RWPE2 (cell line): Measurements from ENCODE around the gene KRTAP20-2.

Source experiments
- ATAC-seq: fragments of 200-7000 bp; cut with Tn5 transposase; 3 replicates; pipeline ENCODE4 v1.9.1; 2021; ENCODE audit warnings: low read depth
- DNase-seq: peaks from one replicate; pipeline ENCODE4 v3.0.0-alpha.2; 2020; ENCODE audit warnings: low spot score
- H3K27ac ChIP-seq: fragments of 450-650 bp; 2 replicates; pipeline ENCODE4 v1.5.1; 2017; ENCODE audit warnings: mild to moderate bottlenecking; ENCODE audit not compliant: poor library complexity, severe bottlenecking
- H3K27me3 ChIP-seq: fragments of 250-450 bp; sonication (Bioruptor Pico); 2 replicates; pipeline ENCODE4 v1.5.1; 2021; ENCODE audit warnings: mild to moderate bottlenecking, moderate library complexity; ENCODE audit not compliant: insufficient read depth, poor library complexity, severe bottlenecking
- H3K36me3 ChIP-seq: fragments of 250-450 bp; sonication (Bioruptor Pico); 2 replicates; pipeline ENCODE4 v1.5.1; 2020; ENCODE audit warnings: low read depth, mild to moderate bottlenecking, moderate library complexity
- H3K4me1 ChIP-seq: fragments of 250-450 bp; sonication (Bioruptor Pico); 2 replicates; pipeline ENCODE4 v1.5.1; 2021; ENCODE audit warnings: mild to moderate bottlenecking, moderate library complexity; ENCODE audit not compliant: insufficient read depth, poor library complexity, severe bottlenecking
- H3K4me3 ChIP-seq: fragments of 250-450 bp; sonication (Bioruptor Pico); 2 replicates; pipeline ENCODE4 v1.5.1; 2021; ENCODE audit warnings: mild to moderate bottlenecking, moderate library complexity; ENCODE audit not compliant: severe bottlenecking
- H3K9me3 ChIP-seq: fragments of 250-450 bp; sonication (Bioruptor Pico); 2 replicates; pipeline ENCODE4 v1.5.1; 2021; ENCODE audit warnings: mild to moderate bottlenecking, moderate library complexity; ENCODE audit not compliant: severe bottlenecking
- TF ChIP-seq, protein P1 (sequence below): fragments of 450-650 bp; IDR thresholded peaks from one replicate; pipeline ENCODE4 v1.5.1; 2017; ENCODE audit warnings: mild to moderate bottlenecking, moderate library complexity; ENCODE audit not compliant: poor library complexity, severe bottlenecking

KRTAP20-2 gene

DNA sequence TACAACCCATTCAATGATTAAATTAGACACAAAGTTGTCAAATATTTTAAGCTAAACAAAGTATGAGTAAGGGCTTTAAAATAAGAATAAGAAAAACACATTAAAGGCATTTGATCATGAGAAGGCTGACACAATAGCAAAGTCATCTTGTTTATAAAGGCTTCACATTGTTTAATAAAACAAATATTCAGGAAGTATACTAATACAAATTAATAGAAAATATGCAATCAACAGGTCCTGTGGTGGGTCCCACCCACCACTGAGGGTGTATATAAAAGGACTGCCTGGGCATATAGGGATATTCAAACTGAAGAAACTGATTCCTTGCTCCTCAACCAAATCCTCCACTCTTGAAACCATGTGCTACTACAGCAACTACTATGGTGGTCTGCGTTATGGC, at the start of gene KRTAP20-2:
Gene KRTAP20-2, plus strand, starts transcription at position 301 of the 400 bp plus-strand sequence. Its CDS starts 58 bp downstream, at position 359.
- Histone ChIP-seq H3K4me3 (no peak within 1 kb of the TSS), H3K4me1 (no peaks in the 10 kb centered on the region), H3K9me3 (no peaks in the 10 kb centered on the region), H3K36me3 (no peaks in the 10 kb centered on the region), H3K27ac (no peak within 1 kb of the TSS), H3K27me3 (no peaks in the 10 kb centered on the region)
- no peak for ATAC-seq
- TF ChIP-seq, protein P1, sequence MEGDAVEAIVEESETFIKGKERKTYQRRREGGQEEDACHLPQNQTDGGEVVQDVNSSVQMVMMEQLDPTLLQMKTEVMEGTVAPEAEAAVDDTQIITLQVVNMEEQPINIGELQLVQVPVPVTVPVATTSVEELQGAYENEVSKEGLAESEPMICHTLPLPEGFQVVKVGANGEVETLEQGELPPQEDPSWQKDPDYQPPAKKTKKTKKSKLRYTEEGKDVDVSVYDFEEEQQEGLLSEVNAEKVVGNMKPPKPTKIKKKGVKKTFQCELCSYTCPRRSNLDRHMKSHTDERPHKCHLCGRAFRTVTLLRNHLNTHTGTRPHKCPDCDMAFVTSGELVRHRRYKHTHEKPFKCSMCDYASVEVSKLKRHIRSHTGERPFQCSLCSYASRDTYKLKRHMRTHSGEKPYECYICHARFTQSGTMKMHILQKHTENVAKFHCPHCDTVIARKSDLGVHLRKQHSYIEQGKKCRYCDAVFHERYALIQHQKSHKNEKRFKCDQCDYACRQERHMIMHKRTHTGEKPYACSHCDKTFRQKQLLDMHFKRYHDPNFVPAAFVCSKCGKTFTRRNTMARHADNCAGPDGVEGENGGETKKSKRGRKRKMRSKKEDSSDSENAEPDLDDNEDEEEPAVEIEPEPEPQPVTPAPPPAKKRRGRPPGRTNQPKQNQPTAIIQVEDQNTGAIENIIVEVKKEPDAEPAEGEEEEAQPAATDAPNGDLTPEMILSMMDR: no peak
- no peak for DNase-seq

DNA sequence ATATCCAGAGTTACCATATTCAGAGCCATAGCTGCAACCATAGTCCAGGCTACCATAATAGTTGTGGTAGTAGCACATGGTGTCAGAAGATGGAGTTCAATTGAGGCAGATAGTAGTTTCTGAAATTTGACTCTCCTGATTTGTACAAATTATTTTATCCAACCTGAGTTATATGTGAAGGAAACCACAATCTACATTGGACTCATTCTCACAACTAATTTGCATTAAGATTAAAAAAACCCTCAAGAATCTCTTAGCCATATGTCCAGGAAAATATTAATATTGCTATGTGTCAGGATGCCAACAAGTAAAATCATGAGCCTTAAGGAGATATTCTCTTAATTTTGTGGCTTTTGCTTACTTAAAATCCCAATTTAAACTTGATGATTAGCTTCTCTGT, 44.7 kb upstream of the KRTAP20-2 start, which contains the start of gene KRTAP22-2:
Gene KRTAP22-2, minus strand, starts transcription at position 101 of the 400 bp plus-strand sequence.
- H3K4me3 ChIP-seq: no peak within 1 kb of the TSS
- H3K36me3 ChIP-seq: no peaks in the 10 kb centered on the region
- no peaks in the 10 kb centered on the region for H3K4me1 ChIP-seq
- ATAC-seq (no peak), DNase-seq (no peak)
- TF ChIP-seq, protein P1: no peak
- no peaks in the 10 kb centered on the region for H3K9me3 ChIP-seq
- peaks cover 4% of the 10 kb centered on the region for H3K27me3 ChIP-seq
- H3K27ac ChIP-seq: no peak within 1 kb of the TSS

DNA sequence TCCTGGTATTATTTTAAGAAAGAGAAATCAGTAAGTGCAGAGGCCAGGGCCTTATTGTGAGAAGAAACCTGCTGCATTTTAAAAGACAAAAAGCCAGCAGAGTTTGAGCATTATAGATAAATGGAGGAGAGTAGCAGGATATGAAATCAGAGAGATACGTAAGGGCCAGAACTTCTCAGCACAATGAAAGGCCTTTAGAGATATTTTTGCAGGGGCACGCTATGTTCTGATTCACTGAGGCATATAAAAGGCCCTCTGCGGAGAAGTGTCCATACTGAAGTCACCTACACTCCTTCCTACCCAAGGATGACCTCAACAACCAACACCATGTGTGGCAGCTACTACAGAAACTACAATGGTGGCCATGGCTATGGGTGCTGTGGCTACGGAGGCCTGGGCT, 42.9 kb upstream of the KRTAP20-2 start, which contains the start of gene KRTAP6-3:
Gene KRTAP6-3, plus strand, starts transcription at position 301 of the 400 bp plus-strand sequence. Its CDS starts 6 bp downstream, at position 307.
- Histone ChIP-seq H3K27me3 (no peaks in the 10 kb centered on the region), H3K9me3 (no peaks in the 10 kb centered on the region), H3K4me1 (no peaks in the 10 kb centered on the region), H3K4me3 (no peak within 1 kb of the TSS), H3K27ac (no peak within 1 kb of the TSS), H3K36me3 (no peaks in the 10 kb centered on the region)
- ATAC-seq (no peak), DNase-seq (no peak)
- TF ChIP-seq, protein P1: no peak

DNA sequence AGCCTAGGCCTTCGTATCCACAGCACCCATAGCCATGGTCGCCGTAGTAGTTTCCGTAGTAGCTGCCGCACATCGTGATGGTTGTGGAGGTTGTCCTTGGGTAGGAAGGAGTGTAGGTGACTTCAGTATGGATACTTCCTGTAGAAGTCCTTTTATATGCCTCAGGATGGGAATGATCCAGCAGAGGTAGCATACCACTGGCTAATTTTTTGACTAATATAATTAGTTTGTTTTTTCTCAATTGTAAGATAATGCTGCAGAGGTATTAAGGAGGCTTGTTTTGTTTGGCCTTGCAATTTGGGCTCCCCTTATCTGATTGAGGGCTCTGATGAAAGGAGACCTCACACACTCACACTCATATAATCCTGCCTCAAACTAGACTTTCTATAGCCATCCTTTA, 36.2 kb upstream of the KRTAP20-2 start, which contains the start of gene KRTAP6-2:
Gene KRTAP6-2, minus strand, starts transcription at position 101 of the 400 bp plus-strand sequence. Its CDS starts 28 bp downstream, at position 73.
- ATAC-seq (no peak), DNase-seq (no peak)
- no peak within 1 kb of the TSS for H3K4me3 ChIP-seq
- no peaks in the 10 kb centered on the region for H3K4me1 ChIP-seq
- H3K27me3 ChIP-seq: no peaks in the 10 kb centered on the region
- H3K36me3 ChIP-seq: no peaks in the 10 kb centered on the region
- no peaks in the 10 kb centered on the region for H3K9me3 ChIP-seq
- TF ChIP-seq, protein P1: no peak
- no peak within 1 kb of the TSS for H3K27ac ChIP-seq

DNA sequence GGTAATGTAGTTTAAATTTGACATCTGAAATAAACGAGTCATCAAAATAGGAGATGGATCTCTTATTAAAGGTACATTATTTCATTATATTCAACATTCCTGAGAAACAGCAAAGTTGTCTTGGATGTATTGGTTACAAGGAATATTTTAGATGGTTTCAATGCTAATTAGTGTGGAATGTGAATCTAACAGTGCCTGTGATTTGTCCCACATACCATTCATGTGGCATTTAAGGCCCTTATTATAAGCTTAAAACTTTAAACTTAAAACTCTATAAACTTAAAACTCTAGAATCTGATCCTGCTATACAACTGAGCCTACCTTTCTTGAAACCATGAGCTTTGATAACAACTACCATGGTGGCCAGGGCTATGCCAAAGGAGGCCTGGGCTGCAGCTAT, 34.2 kb upstream of the KRTAP20-2 start, which contains the start of gene KRTAP22-1:
Gene KRTAP22-1, plus strand, starts transcription at position 301 of the 400 bp plus-strand sequence.
- Histone ChIP-seq H3K27ac (no peak within 1 kb of the TSS), H3K4me3 (no peak within 1 kb of the TSS), H3K4me1 (no peaks in the 10 kb centered on the region), H3K36me3 (no peaks in the 10 kb centered on the region), H3K9me3 (no peaks in the 10 kb centered on the region), H3K27me3 (no peaks in the 10 kb centered on the region)
- no peak for DNase-seq
- TF ChIP-seq, protein P1: no peak
- no peak for ATAC-seq
